CD4-positive, alpha-beta memory T cell (primary cell): ENCODE measurements around the gene MAOA. TPM values are rescaled to one million over a fixed set of nuclear protein-coding genes. Genes with fewer than 3 reads are reported as not detected.

ENCODE experiments used
- CTCF ChIA-PET: fragments of 350-600 bp; sonication (Branson Sonifier 250); formaldehyde crosslinking; loops from one replicate; lab custom pipeline; 2021; ENCODE audit warnings: inconsistent platforms; ENCODE audit not compliant: partially characterized antibody; lab: Charles Lee
- POLR2A ChIA-PET: fragments of 350-600 bp; sonication (Branson Sonifier 250); formaldehyde crosslinking; loops from one replicate; lab custom pipeline; 2021; ENCODE audit not compliant: partially characterized antibody; lab: Charles Lee
- DNase-seq, 5 donors: peaks; one replicate each; pipeline versions ENCODE4 v3.0.0 to v3.0.0-alpha.2; 2020 to 2022; ENCODE audit warnings: mixed read lengths in 1 of 5
- H3K27ac ChIP-seq: one replicate; pipeline ENCODE4 v1.7.0; 2013; ENCODE audit warnings: low read depth, low read length
- H3K27me3 ChIP-seq: 2 replicates; pipeline ENCODE4 v1.7.0; 2013; ENCODE audit warnings: mild to moderate bottlenecking, low read length, moderate library complexity; ENCODE audit not compliant: insufficient read depth
- H3K36me3 ChIP-seq: 2 replicates; pipeline ENCODE4 v1.7.0; 2013; ENCODE audit warnings: mild to moderate bottlenecking, low read length, moderate library complexity; ENCODE audit not compliant: insufficient read depth
- H3K4me1 ChIP-seq: 2 replicates; pipeline ENCODE4 v1.7.0; 2013; ENCODE audit warnings: mild to moderate bottlenecking, low read length, moderate library complexity; ENCODE audit not compliant: insufficient read depth
- H3K4me3 ChIP-seq, 2 donors: one replicate each; pipeline ENCODE4 v1.7.0; 2013; ENCODE audit warnings: low read length in 2 of 2, mild to moderate bottlenecking in 1 of 2
- H3K9me3 ChIP-seq, 2 donors: one replicate each; pipeline ENCODE4 v1.7.0; 2013; ENCODE audit warnings: low read length in 2 of 2, control low read depth in 1 of 2; ENCODE audit not compliant: control insufficient read depth in 1 of 2
- H3K27ac Mint-ChIP-seq, 7 donors: one replicate each; pipeline ENCODE4 v1.8.0; 2020 to 2021; ENCODE audit warnings: mixed read lengths in 7 of 7, mild to moderate bottlenecking in 6 of 7, inconsistent platforms in 3 of 7, moderate library complexity in 3 of 7
- H3K27me3 Mint-ChIP-seq, 2 donors: one replicate each; pipeline ENCODE4 v1.8.0; 2020 to 2021; ENCODE audit warnings: mixed read lengths in 2 of 2
- H3K36me3 Mint-ChIP-seq, 2 donors: one replicate each; pipeline ENCODE4 v1.8.0; 2020 to 2021; ENCODE audit warnings: mixed read lengths in 2 of 2, inconsistent platforms in 1 of 2, mild to moderate bottlenecking in 1 of 2
- H3K4me1 Mint-ChIP-seq, 4 donors: one replicate each; pipeline ENCODE4 v1.8.0; 2020 to 2021; ENCODE audit warnings: mixed read lengths in 4 of 4, mild to moderate bottlenecking in 1 of 4
- H3K4me3 Mint-ChIP-seq, 8 donors: one replicate each; pipeline ENCODE4 v1.8.0; 2020 to 2021; ENCODE audit warnings: mixed read lengths in 8 of 8, mild to moderate bottlenecking in 7 of 8, moderate library complexity in 6 of 8, inconsistent platforms in 3 of 8
- H3K9me3 Mint-ChIP-seq, 8 donors: one replicate each; pipeline ENCODE4 v1.8.0; 2020 to 2021; ENCODE audit warnings: mixed read lengths in 8 of 8, mild to moderate bottlenecking in 5 of 8, inconsistent platforms in 3 of 8, moderate library complexity in 1 of 8
- intact Hi-C: fragments of 100-400 bp; cut with micrococcal nuclease; formaldehyde crosslinking; loops from one replicate; pipeline ENCODE4 v1.15.1; 2023
- polyA plus RNA-seq, 2 donors: library from polyadenylated mRNA; unstranded; fragments of 300-500 nt; fragmentation: Illumina TruSeq; gene quantifications; one replicate each; pipeline ENCODE4 v1.2.3, GENCODE V29; 2021
- total RNA-seq, 2 experiments: library from RNA; stranded (reverse); gene quantifications; one replicate each; pipeline ENCODE4 v1.2.3, GENCODE V29; 2021

Gene MAOA
- total and polyA plus RNA-seq, 4 experiments from 2014 or later = 0.09 to 6.2 TPM; not detected in 2

DNA sequence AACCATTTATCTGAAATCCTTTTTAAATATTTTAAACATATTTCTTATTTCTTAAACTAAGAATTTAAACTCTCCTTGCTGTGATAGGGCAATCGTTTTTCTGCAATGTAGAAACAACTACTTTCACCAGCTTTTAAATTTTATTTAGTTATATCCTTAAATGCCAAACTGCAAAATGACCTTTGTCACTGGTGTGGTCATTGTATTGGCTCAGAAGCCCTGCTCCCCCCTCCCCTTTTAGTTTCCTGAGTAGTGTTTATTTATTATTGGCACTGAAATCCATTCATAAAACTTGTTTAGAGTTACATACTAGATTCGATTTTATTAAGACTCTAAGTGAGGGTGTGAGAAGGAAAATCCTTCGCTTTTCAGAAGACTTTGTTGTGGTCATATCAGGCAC is 23.0 kb downstream of the MAOA start:
- intact Hi-C loops = no loop called here
- H3K9me3 Mint-ChIP-seq = no peaks in the 10 kb centered on the region
- POLR2A ChIA-PET = no interaction called here

DNA sequence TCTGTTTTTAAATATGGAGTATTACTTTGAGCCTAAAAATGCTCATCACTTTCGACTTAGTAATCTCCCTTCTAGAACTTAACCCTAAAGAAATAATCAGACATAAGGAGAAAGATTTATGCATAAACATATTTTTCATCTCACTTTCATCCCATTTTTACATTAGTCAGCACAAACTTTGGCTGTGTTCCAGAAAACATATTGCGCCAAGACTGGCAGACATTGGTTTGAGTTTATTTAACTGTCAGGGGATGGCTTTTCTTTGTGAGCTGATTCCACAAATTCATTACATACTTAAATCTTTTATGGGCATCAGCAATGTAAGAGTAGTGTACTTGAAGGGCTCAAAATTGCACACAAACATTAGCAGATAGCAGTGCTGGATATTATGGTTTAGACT is 23.7 kb downstream of the MAOA start:
- ChIA-PET POLR2A (no interaction called here), CTCF (no interaction called here)
- no peaks in the 10 kb centered on the region for H3K36me3 Mint-ChIP-seq
- H3K4me1 Mint-ChIP-seq = peaks cover 0 to 6% (median 2%) of the 10 kb centered on the region in 4 donors
- no peaks in the 10 kb centered on the region for H3K4me1 ChIP-seq
- H3K4me3 ChIP-seq = no peak overlapping the region
- no peak overlapping the region for H3K27ac ChIP-seq
- no peaks in the 10 kb centered on the region for H3K36me3 ChIP-seq
- intact Hi-C loops = no loop called here
- H3K27ac Mint-ChIP-seq = no peak overlapping the region
- H3K9me3 Mint-ChIP-seq = no peaks in the 10 kb centered on the region
- DNase-seq = no peak
- no peaks in the 10 kb centered on the region for H3K9me3 ChIP-seq
- no peaks in the 10 kb centered on the region for H3K27me3 ChIP-seq
- peaks cover 4 to 5% of the 10 kb centered on the region in 2 donors for H3K27me3 Mint-ChIP-seq
- H3K4me3 Mint-ChIP-seq = no peak overlapping the region

More for the DNA sequence above, 23.0 kb downstream of the MAOA start:
- no peaks in the 10 kb centered on the region for H3K36me3 Mint-ChIP-seq
- Histone ChIP-seq H3K4me1 (no peaks in the 10 kb centered on the region), H3K4me3 (no peak overlapping the region), H3K9me3 (no peaks in the 10 kb centered on the region), H3K36me3 (no peaks in the 10 kb centered on the region), H3K27me3 (no peaks in the 10 kb centered on the region), H3K27ac (no peak overlapping the region)
- peaks cover 0 to 6% (median 2%) of the 10 kb centered on the region in 4 donors for H3K4me1 Mint-ChIP-seq
- peaks cover under 1 to 1% of the 10 kb centered on the region in 2 donors for H3K27me3 Mint-ChIP-seq
- no peak overlapping the region for H3K4me3 Mint-ChIP-seq
- CTCF ChIA-PET = no interaction called here
- no peak for DNase-seq
- H3K27ac Mint-ChIP-seq = no peak overlapping the region

DNA sequence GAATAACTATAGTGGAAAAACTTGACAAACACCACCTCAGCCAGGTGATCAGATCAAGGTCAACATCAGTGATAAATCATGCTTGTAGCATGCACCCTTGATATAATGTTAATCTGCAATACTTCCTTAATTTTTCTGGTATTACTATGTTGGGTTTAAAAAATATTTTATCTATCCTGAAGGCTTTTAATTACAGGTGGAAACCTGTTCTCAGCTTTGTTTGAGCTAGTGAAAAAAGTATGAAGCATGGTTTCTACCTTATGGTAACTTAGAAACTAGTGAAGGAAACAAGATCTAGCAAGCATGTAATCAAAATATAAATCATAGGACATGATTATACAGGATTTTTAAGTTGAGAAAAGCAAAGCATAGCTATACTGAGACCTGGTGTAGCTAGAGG is 26.6 kb downstream of the MAOA start:
- Mint-ChIP-seq H3K9me3 (no peaks in the 10 kb centered on the region), H3K4me1 (no peaks in the 10 kb centered on the region), H3K27me3 (peaks cover 4 to 5% of the 10 kb centered on the region in 2 donors), H3K36me3 (no peaks in the 10 kb centered on the region), H3K27ac (no peak overlapping the region), H3K4me3 (no peak overlapping the region)
- no peak overlapping the region for H3K27ac ChIP-seq
- H3K9me3 ChIP-seq = no peaks in the 10 kb centered on the region
- ChIA-PET CTCF (no interaction called here), POLR2A (no interaction called here)
- DNase-seq = no peak
- H3K36me3 ChIP-seq = no peaks in the 10 kb centered on the region
- H3K27me3 ChIP-seq = no peaks in the 10 kb centered on the region
- H3K4me1 ChIP-seq = no peaks in the 10 kb centered on the region
- intact Hi-C loops = no loop called here
- H3K4me3 ChIP-seq = no peak overlapping the region

DNA sequence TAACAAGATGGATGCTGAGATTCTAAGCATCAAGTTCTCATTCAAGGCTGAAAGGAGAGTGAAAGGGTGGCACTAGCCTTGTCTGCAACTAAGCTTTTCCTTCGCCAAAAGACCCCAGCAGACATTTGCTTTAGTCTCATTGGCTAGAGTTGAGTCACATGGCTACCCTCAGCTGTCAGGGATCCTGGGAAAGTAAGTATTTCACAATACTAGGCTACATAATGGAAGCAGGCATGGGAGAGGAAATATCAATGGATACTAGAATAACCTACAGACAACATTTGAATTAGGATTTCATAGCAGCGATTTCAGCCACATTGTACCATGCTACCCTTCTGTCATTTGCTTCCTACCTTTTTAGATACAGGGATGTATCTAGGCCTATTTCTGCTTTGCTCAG is 29.1 kb downstream of the MAOA start:
- Histone ChIP-seq H3K4me3 (no peak overlapping the region), H3K4me1 (no peaks in the 10 kb centered on the region), H3K27ac (no peak overlapping the region), H3K27me3 (no peaks in the 10 kb centered on the region), H3K36me3 (no peaks in the 10 kb centered on the region), H3K9me3 (no peaks in the 10 kb centered on the region)
- POLR2A ChIA-PET = no interaction called here
- intact Hi-C loops = no loop called here
- H3K9me3 Mint-ChIP-seq = no peaks in the 10 kb centered on the region
- no peaks in the 10 kb centered on the region for H3K36me3 Mint-ChIP-seq
- H3K4me1 Mint-ChIP-seq = no peaks in the 10 kb centered on the region
- H3K27ac Mint-ChIP-seq = no peak overlapping the region
- no peak overlapping the region for H3K4me3 Mint-ChIP-seq
- peaks cover 4 to 5% of the 10 kb centered on the region in 2 donors for H3K27me3 Mint-ChIP-seq
- CTCF ChIA-PET = no interaction called here
- no peak for DNase-seq

GRCh38 chrX:43688586-43688985 is 32.5 kb downstream of the MAOA start:
- Mint-ChIP-seq H3K9me3 (no peaks in the 10 kb centered on the region), H3K4me1 (no peaks in the 10 kb centered on the region), H3K36me3 (no peaks in the 10 kb centered on the region), H3K27me3 (peaks cover 4 to 5% of the 10 kb centered on the region in 2 donors), H3K27ac (no peak overlapping the region), H3K4me3 (no peak overlapping the region)
- H3K27ac ChIP-seq = no peak overlapping the region
- H3K36me3 ChIP-seq = no peaks in the 10 kb centered on the region
- no peak overlapping the region for H3K4me3 ChIP-seq
- H3K4me1 ChIP-seq = no peaks in the 10 kb centered on the region
- DNase-seq = no peak
- no peaks in the 10 kb centered on the region for H3K9me3 ChIP-seq
- no peaks in the 10 kb centered on the region for H3K27me3 ChIP-seq
- intact Hi-C loops = no loop called here
- ChIA-PET POLR2A (no interaction called here), CTCF (no interaction called here)

DNA sequence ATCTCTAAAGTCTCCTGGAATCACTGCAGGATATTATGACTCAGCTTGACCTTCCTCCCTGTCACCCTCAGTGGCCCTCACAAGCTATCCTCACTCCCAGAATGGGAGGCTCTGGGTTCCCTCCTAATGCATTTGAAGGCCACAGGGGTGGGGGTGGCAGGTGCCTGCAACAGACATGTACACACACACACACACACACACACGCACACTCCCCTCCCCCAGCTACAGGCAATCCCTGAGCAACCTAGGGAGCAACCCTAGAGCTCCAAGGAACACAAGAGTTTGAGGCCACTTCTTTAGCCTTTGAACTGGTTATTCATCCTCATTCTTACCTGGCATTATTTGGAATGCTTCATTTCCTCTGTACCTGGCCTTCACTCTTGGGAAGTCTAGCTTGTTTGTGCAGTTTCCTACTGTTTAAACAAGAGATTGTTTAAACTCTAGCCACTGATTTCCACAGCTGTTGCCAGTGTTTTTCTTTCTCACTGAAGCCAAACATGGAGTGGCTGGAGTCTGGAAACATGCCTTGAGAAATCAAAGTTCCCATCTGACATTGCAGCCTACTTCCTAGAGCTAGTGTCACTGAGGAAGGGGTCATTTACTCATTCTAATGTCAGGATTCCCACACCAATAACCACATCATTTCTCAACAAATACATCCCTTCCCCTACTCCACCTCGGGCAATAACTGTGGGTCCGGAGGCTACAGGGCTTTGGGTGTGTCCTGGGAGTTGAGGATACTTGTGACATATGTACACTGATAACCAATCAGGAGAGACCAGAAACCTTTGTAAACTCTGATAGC is 37.7 kb downstream of the MAOA start:
- POLR2A ChIA-PET = no interaction called here
- H3K27ac Mint-ChIP-seq = no peak overlapping the region

GRCh38 chrX:43699475-43699874 is 43.4 kb downstream of the MAOA start:
- POLR2A ChIA-PET = no interaction called here
- no peaks in the 10 kb centered on the region for H3K4me1 Mint-ChIP-seq
- no peak for DNase-seq
- H3K4me3 Mint-ChIP-seq = no peak overlapping the region
- CTCF ChIA-PET = no interaction called here
- intact Hi-C loops = no loop called here
- no peak overlapping the region for H3K27ac Mint-ChIP-seq
- Histone ChIP-seq H3K4me3 (no peak overlapping the region), H3K27ac (no peak overlapping the region), H3K27me3 (no peaks in the 10 kb centered on the region), H3K9me3 (no peaks in the 10 kb centered on the region), H3K4me1 (no peaks in the 10 kb centered on the region), H3K36me3 (no peaks in the 10 kb centered on the region)
- H3K36me3 Mint-ChIP-seq = no peaks in the 10 kb centered on the region
- no peaks in the 10 kb centered on the region for H3K9me3 Mint-ChIP-seq
- peaks cover 0 to 4% of the 10 kb centered on the region in 2 donors for H3K27me3 Mint-ChIP-seq

More for the DNA sequence above, 37.7 kb downstream of the MAOA start:
- H3K4me3 ChIP-seq = no peak overlapping the region
- H3K36me3 ChIP-seq = no peaks in the 10 kb centered on the region
- no peaks in the 10 kb centered on the region for H3K36me3 Mint-ChIP-seq
- H3K4me1 Mint-ChIP-seq = no peaks in the 10 kb centered on the region
- CTCF ChIA-PET = no interaction called here
- no peak overlapping the region for H3K27ac ChIP-seq
- H3K9me3 ChIP-seq = no peaks in the 10 kb centered on the region
- no peaks in the 10 kb centered on the region for H3K4me1 ChIP-seq
- H3K9me3 Mint-ChIP-seq = peaks cover 0 to 2% (median 0%) of the 10 kb centered on the region in 8 donors
- DNase-seq = no peak
- no peaks in the 10 kb centered on the region for H3K27me3 ChIP-seq
- no peaks in the 10 kb centered on the region for H3K27me3 Mint-ChIP-seq
- no peak overlapping the region for H3K4me3 Mint-ChIP-seq
- intact Hi-C loops = no loop called here
